H9 (cell line): Measurements from ENCODE around the gene USP40. TPM values are rescaled to one million over a fixed set of nuclear protein-coding genes. Genes with fewer than 3 reads are reported as not detected.

Source experiments
- DNase-seq: peaks from one replicate; pipeline ENCODE4 v3.0.0-alpha.2; 2017
- H2AFZ ChIP-seq: one replicate; pipeline ENCODE4 v1.6.1; 2013; ENCODE audit warnings: mild to moderate bottlenecking, low read length, control low read depth, moderate library complexity
- H2AK5ac ChIP-seq: 2 replicates; pipeline ENCODE4 v1.6.1; 2013; ENCODE audit warnings: low read length, control low read depth, mixed read lengths; ENCODE audit not compliant: insufficient read length
- H2BK120ac ChIP-seq: one replicate; pipeline ENCODE4 v1.6.1; 2013; ENCODE audit warnings: low read depth, mild to moderate bottlenecking, low read length, control low read depth, inconsistent platforms; ENCODE audit not compliant: poor library complexity, severe bottlenecking
- H2BK12ac ChIP-seq: 2 replicates; pipeline ENCODE4 v1.6.1; 2013; ENCODE audit warnings: low read length, control low read depth, mixed read lengths, low read depth; ENCODE audit not compliant: insufficient read length
- H2BK15ac ChIP-seq: 2 replicates; pipeline ENCODE4 v1.6.1; 2013; ENCODE audit warnings: low read depth, low read length, control low read depth
- H2BK20ac ChIP-seq: one replicate; pipeline ENCODE4 v1.6.1; 2013; ENCODE audit warnings: low read depth, mild to moderate bottlenecking, low read length, control low read depth, inconsistent platforms; ENCODE audit not compliant: poor library complexity, severe bottlenecking
- H2BK5ac ChIP-seq: 2 replicates; pipeline ENCODE4 v1.6.1; 2013; ENCODE audit warnings: low read length, control low read depth, mixed read lengths; ENCODE audit not compliant: insufficient read length
- H3K14ac ChIP-seq: 2 replicates; pipeline ENCODE4 v1.6.1; 2013; ENCODE audit warnings: low read length, control low read depth; ENCODE audit not compliant: insufficient read depth
- H3K18ac ChIP-seq: 2 replicates; pipeline ENCODE4 v1.6.1; 2013; ENCODE audit warnings: low read depth, mild to moderate bottlenecking, mixed read lengths, low read length, control low read depth; ENCODE audit not compliant: insufficient read length
- H3K23ac ChIP-seq: 2 replicates; pipeline ENCODE4 v1.6.1; 2013; ENCODE audit warnings: low read length, control low read depth, mixed read lengths, low read depth; ENCODE audit not compliant: insufficient read length
- H3K23me2 ChIP-seq: 2 replicates; pipeline ENCODE4 v1.6.1; 2013; ENCODE audit warnings: low read depth, mild to moderate bottlenecking, mixed read lengths, low read length, control low read depth; ENCODE audit not compliant: insufficient read length, poor library complexity, severe bottlenecking
- H3K27ac ChIP-seq: 2 replicates; pipeline ENCODE4 v1.5.1; 2013; ENCODE audit warnings: low read length, control low read depth, mixed read lengths, low read depth; ENCODE audit not compliant: insufficient read length
- H3K27me3 ChIP-seq: 2 replicates; pipeline ENCODE4 v1.6.1; 2013; ENCODE audit warnings: low read length, control low read depth, inconsistent platforms; ENCODE audit not compliant: insufficient read depth
- H3K4ac ChIP-seq: 2 replicates; pipeline ENCODE4 v1.6.1; 2013; ENCODE audit warnings: low read depth, mild to moderate bottlenecking, control low read depth, inconsistent platforms, low read length, moderate library complexity
- H3K4me1 ChIP-seq: 2 replicates; pipeline ENCODE4 v1.6.1; 2013; ENCODE audit warnings: low read length, control low read depth, inconsistent platforms; ENCODE audit not compliant: insufficient read depth
- H3K4me2 ChIP-seq: 2 replicates; pipeline ENCODE4 v1.6.1; 2013; ENCODE audit warnings: low read length, control low read depth, mixed read lengths; ENCODE audit not compliant: insufficient read length, insufficient read depth
- H3K56ac ChIP-seq: 2 replicates; pipeline ENCODE4 v1.6.1; 2013; ENCODE audit warnings: low read depth, mild to moderate bottlenecking, mixed read lengths, low read length, control low read depth; ENCODE audit not compliant: insufficient read length
- H3K79me1 ChIP-seq: 2 replicates; pipeline ENCODE4 v1.6.1; 2013; ENCODE audit warnings: low read depth, mild to moderate bottlenecking, moderate library complexity, low read length, control low read depth, inconsistent platforms; ENCODE audit not compliant: insufficient read depth, poor library complexity, severe bottlenecking
- H3K79me2 ChIP-seq: 2 replicates; pipeline ENCODE4 v1.6.1; 2013; ENCODE audit warnings: low read length, control low read depth, inconsistent platforms; ENCODE audit not compliant: insufficient read depth
- H3K9ac ChIP-seq: 2 replicates; pipeline ENCODE4 v1.6.1; 2013; ENCODE audit warnings: low read length, control low read depth, mixed read lengths; ENCODE audit not compliant: insufficient read length; ENCODE audit errors: extremely low read depth
- H3K9me3 ChIP-seq: one replicate; pipeline ENCODE4 v1.6.1; 2013; ENCODE audit warnings: low read depth, low read length, inconsistent platforms; ENCODE audit not compliant: control insufficient read depth
- H3T11ph ChIP-seq: one replicate; pipeline ENCODE4 v1.6.1; 2013; ENCODE audit warnings: mild to moderate bottlenecking, low read length, control low read depth, inconsistent platforms
- H4K20me1 ChIP-seq: one replicate; pipeline ENCODE4 v1.6.1; 2013; ENCODE audit not compliant: control insufficient read depth, insufficient read length, insufficient read depth
- H4K5ac ChIP-seq: 2 replicates; pipeline ENCODE4 v1.6.1; 2013; ENCODE audit warnings: low read depth, mild to moderate bottlenecking, mixed read lengths, low read length, control low read depth; ENCODE audit not compliant: insufficient read length
- H4K8ac ChIP-seq: replicated peaks from 2 replicates; pipeline ENCODE4 v1.6.1; 2013; ENCODE audit warnings: low read length, control low read depth, mixed read lengths, low read depth; ENCODE audit not compliant: insufficient read length
- H4K91ac ChIP-seq: 2 replicates; pipeline ENCODE4 v1.6.1; 2013; ENCODE audit warnings: low read depth, mild to moderate bottlenecking, moderate library complexity, mixed read lengths, low read length, control low read depth; ENCODE audit not compliant: insufficient read length
- H3K27ac Mint-ChIP-seq, 3 experiments: 2 replicates in 2 of 3; 3 replicates in 1 of 3; pipeline ENCODE4 v1.8.0; 2020 to 2021; ENCODE audit warnings: mixed read lengths in 3 of 3, mild to moderate bottlenecking in 1 of 3, moderate library complexity in 1 of 3
- H3K27me3 Mint-ChIP-seq: 2 replicates; pipeline ENCODE4 v1.8.0; 2021; ENCODE audit warnings: low read depth, mild to moderate bottlenecking, moderate library complexity, mixed read lengths
- H3K36me3 Mint-ChIP-seq, 3 experiments: 2 replicates in 2 of 3; 3 replicates in 1 of 3; pipeline ENCODE4 v1.8.0; 2020 to 2021; ENCODE audit warnings: low read depth in 3 of 3, mixed read lengths in 3 of 3; ENCODE audit not compliant: insufficient read depth in 1 of 3
- H3K4me1 Mint-ChIP-seq, 2 experiments: 2 replicates each; pipeline ENCODE4 v1.8.0; 2020; ENCODE audit warnings: mixed read lengths in 2 of 2
- H3K4me3 Mint-ChIP-seq, 2 experiments: 2 replicates in 1 of 2; 3 replicates in 1 of 2; pipeline ENCODE4 v1.8.0; 2020 to 2021; ENCODE audit warnings: mild to moderate bottlenecking in 2 of 2, mixed read lengths in 2 of 2, moderate library complexity in 1 of 2
- H3K9me3 Mint-ChIP-seq, 2 experiments: 2 replicates in 1 of 2; 3 replicates in 1 of 2; pipeline ENCODE4 v1.8.0; 2020; ENCODE audit warnings: mild to moderate bottlenecking in 2 of 2, mixed read lengths in 2 of 2, moderate library complexity in 1 of 2
- CTCF ChIP-seq: fragments of 200-600 bp; sonication (generic); conservative IDR thresholded peaks from 3 replicates; pipeline ENCODE4 v1.8.0; 2021; ENCODE audit warnings: antibody characterized with exemption, mild to moderate bottlenecking
- WGBS: extraction: QIAGEN DNeasy Blood & Tissue Kit; methylation state at CpG from one replicate; pipeline ENCODE4 v1.1.7; 2013; ENCODE audit warnings: missing lambda C conversion rate, low lambda C conversion rate, mixed read lengths; ENCODE audit not compliant: insufficient read length; ENCODE audit errors: extremely low coverage; 5-methylcytosine and 5-hydroxymethylcytosine counted together
- total RNA-seq: library from RNA; stranded (reverse); gene quantifications from 2 replicates; pipeline ENCODE4 v1.2.1, GENCODE V29; 2021

Gene USP40
- total RNA-seq, 1 experiment from 2014 or later, result 7.5 TPM

GRCh38 chr2:233489143-233489542 is 77.4 kb downstream of the USP40 start:
- Histone ChIP-seq H3K14ac (no peak overlapping the region), H3K18ac (no peak overlapping the region), H3K4me2 (no peak overlapping the region), H3K4ac (no peak overlapping the region), H2BK120ac (no peak overlapping the region), H4K8ac (no peak overlapping the region), H2AFZ (no peak overlapping the region), H3K4me1 (no peaks in the 10 kb centered on the region), H2BK20ac (no peak overlapping the region), H4K91ac (no peak overlapping the region), H4K5ac (no peak overlapping the region), H3K9me3 (no peaks in the 10 kb centered on the region), H3K9ac (no peak overlapping the region), H2BK5ac (no peak overlapping the region), H3K79me1 (no peaks in the 10 kb centered on the region), H2BK15ac (no peak overlapping the region), H3K23me2 (no peaks in the 10 kb centered on the region), H2AK5ac (no peak overlapping the region), H3K79me2 (no peaks in the 10 kb centered on the region), H4K20me1 (no peaks in the 10 kb centered on the region), H2BK12ac (no peak overlapping the region), H3K56ac (no peak overlapping the region), H3K23ac (no peak overlapping the region), H3K27ac (no peak overlapping the region), H3T11ph (no peak overlapping the region), H3K27me3 (no peaks in the 10 kb centered on the region)
- peaks cover 0 to under 1% of the 10 kb centered on the region in 2 experiments; a peak in 1 of 5 replicates for H3K9me3 Mint-ChIP-seq
- H3K27me3 Mint-ChIP-seq, result no peaks in the 10 kb centered on the region
- H3K27ac Mint-ChIP-seq, result peak overlapping the region; percentile 9 to 63 (median 37); a peak in 3 of 7 replicates
- no peaks in the 10 kb centered on the region for H3K4me1 Mint-ChIP-seq
- H3K4me3 Mint-ChIP-seq, result no peak overlapping the region
- peaks cover 7 to 11% (median 9%) of the 10 kb centered on the region in 3 experiments; a peak in 5 of 7 replicates for H3K36me3 Mint-ChIP-seq
- whole genome bisulfite sequencing, result no CpG with 5 or more reads among the region's 10 CpGs
- no peak for DNase-seq
- TF ChIP-seq CTCF, result no peak
